OCI-LY1 (cell line): ENCODE data around the gene AGAP3.

Experiments used
- CTCF ChIP-seq: fragments of 200-600 bp; sonication (generic), shearing (Covaris generic); IDR thresholded peaks from 2 replicates; pipeline ENCODE4 v1.5.1; 2017; ENCODE audit warnings: mild to moderate bottlenecking, antibody characterized with exemption, low read length, moderate library complexity, mixed read lengths
- EZH2 ChIP-seq: fragments of 200-600 bp; sonication (generic), shearing (Covaris generic); IDR thresholded peaks from 2 replicates; pipeline ENCODE4 v1.8.0; 2017; ENCODE audit warnings: borderline replicate concordance, mixed run types, mild to moderate bottlenecking, antibody characterized with exemption, low read length, moderate library complexity, mixed read lengths

DNA sequence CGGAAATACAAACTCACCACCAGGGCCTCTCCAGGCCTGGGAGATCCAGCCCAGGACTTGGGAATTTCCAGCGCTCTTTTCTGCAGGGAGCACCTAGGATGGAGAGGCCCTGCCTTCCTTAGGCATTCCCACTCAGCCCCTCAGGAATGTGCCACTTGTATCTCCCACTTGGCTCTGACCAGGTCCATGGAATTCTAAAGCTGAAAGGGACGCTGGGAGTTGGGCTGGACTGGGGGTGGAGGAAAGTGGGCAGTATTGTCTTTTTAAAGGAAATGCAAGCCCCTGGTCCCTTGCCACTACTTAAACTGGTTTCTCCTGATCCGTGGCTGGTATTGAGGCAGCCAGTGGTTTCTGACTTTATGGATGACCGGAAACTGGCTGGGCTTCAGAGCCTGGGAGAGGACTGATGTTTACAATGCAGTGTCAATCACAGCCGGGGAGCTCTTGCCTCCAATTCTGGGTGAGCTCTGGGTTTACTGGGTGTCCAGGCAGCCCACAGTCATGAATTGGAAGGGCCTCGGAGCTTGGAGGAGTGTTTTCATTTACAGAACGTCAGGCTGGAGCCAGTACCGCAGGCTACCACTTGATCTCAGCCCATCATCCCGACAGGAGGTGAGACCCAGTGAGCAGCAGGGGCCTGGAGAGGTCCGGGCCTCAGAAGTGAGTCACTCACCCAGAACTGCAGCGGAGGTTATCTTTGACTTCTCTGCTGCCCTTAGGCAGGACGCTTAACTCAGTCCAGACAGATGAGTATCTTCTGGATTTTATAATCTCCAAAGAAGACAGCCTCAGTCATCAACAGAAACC is 27.3 kb downstream of the AGAP3 start:
- TF ChIP-seq EZH2, result no peak
- TF ChIP-seq CTCF, result no peak
